GM18517 (cell line): Measurements from ENCODE around the gene GNPTG.

Experiments
- ATAC-seq: cut with Tn5 transposase; IDR thresholded peaks from one replicate; pipeline ENCODE4 v1.9.1; 2021; ENCODE audit warnings: mild to moderate bottlenecking, moderate library complexity; ENCODE audit not compliant: unreplicated experiment

The GNPTG gene

DNA sequence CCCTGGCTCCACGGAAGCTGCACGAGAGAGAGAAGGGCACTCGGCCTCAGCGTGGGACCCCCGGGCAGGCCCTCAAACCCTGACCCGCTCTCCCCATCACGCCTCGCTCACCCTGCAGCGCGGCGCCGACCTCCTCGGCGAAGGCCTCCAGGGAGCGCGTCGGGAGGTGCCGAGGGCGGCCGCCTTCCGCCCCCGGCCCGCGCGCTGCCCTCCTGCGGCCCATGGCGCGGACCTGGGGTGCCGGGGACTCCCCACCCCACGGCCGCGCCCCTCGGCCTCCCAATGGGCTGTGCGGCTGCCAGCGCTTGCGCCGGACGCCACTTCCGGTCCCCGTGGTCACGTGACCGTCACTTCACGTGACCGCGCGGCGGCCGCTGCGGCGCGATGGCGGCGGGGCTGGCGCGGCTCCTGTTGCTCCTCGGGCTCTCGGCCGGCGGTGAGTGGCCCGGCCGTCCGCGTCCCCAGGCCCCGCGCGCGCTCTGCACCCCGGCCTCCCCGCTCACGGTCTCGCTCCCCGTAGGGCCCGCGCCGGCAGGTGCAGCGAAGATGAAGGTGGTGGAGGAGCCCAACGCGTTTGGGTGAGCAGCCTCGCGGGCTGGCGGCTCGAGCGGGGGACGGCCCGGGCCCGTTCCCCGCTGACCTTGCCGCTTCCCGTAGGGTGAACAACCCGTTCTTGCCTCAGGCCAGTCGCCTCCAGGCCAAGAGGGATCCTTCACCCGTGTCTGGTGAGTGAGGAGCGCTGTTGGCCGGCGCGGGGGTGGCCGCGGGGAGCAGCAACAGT, at the start of gene GNPTG, which contains the start of gene TSR3:
Gene GNPTG (plus strand): TSS at position 350 of the 781 bp plus-strand sequence. CDS start 35 bp downstream, at position 385.
Gene TSR3 (minus strand): TSS at position 297 of the 781 bp plus-strand sequence. CDS start 74 bp downstream, at position 223.
- peak; percentile 47 for ATAC-seq

DNA sequence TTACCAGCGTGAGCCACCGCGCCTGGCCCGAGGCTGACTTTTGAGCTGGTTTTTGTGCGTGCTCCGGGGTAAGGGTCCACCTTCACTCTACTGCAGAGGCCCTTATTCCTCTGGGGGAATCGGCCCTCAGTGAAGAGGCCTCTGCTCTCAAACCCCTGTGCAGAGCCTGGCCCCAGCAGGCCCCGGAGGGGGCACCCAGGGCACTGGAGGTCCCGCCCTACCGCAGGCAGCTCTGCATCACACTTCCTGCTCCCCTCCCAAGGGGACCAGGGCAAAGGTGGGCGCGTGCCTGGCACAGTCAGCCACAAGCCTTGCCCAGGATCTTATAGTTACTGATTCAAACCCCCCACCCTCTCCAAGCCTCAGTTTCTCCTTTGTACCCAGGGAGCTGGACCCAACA, 45.9 kb upstream of the GNPTG start:
- ATAC-seq, result no peak

DNA sequence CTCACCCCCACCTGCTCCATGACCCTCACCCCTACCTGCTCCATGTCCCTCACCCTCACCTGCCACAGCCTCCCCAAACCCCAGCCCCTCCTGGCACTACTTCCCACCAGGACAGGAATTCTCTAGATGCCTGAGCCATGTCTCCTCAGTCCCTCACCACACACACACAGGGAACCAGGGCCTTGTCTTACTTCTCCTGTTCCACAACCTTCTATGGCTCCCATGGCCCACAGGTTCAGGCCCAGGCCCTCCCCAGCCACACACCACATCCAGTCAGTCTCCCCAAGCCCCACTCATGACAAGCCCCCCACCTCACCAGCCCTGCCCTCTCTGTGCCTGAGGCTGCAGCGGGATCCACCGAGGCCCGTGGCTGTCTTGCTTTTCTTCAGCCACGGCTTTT, 45.4 kb upstream of the GNPTG start:
- ATAC-seq, result no peak

DNA sequence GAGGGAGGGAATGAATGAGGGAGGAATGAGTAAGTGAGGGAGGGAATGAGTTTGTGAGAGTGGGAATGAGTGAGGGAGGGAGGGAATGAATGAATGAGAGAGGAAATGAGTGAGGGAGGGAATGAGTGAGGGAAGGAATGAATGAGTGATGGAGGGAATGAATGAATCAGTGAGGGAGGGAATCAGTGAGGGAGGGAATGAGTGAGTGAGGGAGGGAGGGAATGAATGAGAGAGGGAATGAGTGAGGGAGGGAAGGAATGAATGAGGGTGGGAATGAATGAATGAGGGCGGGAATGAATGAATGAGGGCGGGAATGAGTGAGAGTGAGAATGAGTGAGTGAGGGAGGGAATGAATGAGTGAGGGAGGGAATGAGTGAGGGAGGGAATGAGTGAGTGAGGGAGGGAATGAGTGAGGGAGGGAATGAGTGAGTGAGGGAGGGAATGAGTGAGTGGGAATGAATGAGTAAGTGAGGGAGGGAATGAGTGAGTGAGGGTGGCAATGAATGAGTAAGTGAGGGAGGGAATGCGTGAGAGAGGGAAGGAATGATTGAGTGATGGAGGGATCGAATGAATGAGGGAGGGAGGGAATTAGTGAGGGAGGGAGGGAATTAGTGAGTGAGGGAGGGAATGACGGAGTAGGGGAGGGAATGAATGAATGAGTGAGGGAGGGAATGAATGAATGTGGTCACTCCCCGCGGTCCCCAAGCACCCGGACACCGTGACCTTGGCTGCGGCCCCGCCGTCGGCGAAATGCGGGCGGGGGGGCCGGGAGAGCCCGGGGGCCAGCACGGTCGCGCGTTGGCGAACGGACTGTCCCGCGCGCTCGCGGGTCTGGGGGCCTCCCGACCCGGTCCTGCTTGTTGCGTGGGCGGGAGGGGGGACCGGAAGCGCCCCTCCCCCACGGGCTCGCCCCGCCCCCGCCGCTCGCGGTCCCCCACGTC, 43.4 kb upstream of the GNPTG start:
- ATAC-seq, result peak; percentile 8

DNA sequence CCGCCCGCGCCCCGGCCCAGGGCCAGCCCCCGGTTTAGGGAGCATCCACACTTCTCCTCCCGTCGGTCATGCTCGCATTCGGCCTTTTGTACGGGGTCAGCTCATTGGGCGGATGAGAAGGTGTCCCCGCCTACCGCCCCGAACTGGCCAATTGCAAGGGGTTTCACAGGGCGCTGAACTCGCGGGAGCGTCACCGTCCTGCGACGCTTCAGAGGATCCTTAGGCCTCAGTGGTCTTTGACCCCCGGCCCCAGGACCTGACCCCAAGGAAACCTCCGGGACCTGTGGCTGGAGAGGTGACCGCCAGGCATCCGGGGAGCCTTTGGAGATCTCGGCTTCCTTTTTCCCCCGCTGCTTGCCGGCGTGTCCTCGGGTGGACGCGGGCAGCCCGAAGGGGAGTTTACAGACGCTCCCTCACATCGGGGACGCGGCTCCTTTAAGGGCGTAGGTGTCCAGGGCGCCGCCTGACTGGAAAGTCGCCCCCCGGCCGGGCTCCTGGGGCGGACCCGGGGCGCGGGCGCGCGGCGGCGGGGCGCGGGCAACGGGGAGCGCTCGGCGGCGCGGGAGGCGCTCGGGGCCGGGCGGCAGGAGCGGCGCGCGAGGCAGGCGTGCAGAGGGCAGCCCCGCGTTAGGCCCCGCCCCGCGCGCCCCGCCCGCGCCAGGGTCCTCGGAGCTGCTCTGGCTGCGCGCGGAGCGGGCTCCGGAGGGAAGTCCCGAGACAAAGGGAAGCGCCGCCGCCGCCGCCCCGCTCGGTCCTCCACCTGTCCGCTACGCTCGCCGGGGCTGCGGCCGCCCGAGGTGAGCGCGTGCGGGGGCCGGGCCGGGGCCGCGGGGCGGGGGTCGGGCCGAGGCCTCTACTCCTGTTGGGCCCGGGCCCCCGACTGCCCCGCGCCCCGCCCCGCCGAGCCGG, 42.5 kb upstream of the GNPTG start, which contains the start of gene UBE2I:
Gene UBE2I (plus strand): TSS at position 660 of the 909 bp plus-strand sequence. CDS start 4,395 bp downstream, outside the sequence.
- ATAC-seq, result peak; percentile 64

GRCh38 chr16:1309888-1310831, 41.6 kb upstream of the GNPTG start:
- ATAC-seq, result no peak

DNA sequence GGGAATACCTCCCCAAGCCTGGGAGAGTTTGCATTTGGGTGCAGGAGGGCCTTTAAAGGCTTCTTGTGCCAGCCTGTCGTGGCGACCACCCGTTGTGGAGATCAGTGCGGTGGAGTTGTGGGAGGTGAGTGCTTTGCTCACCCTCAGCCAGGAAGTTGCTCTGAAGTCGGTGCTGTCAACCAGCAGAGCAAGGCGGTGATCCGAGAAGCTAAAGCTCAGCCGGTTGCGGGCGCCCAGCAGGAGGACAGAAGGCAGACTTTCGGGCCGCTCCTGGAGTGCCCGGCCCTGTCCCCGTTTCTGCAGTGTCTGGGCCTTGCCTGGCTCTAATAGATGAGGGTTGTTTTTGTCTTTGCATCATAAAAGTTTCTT, 40.9 kb upstream of the GNPTG start:
- ATAC-seq, result no peak

DNA sequence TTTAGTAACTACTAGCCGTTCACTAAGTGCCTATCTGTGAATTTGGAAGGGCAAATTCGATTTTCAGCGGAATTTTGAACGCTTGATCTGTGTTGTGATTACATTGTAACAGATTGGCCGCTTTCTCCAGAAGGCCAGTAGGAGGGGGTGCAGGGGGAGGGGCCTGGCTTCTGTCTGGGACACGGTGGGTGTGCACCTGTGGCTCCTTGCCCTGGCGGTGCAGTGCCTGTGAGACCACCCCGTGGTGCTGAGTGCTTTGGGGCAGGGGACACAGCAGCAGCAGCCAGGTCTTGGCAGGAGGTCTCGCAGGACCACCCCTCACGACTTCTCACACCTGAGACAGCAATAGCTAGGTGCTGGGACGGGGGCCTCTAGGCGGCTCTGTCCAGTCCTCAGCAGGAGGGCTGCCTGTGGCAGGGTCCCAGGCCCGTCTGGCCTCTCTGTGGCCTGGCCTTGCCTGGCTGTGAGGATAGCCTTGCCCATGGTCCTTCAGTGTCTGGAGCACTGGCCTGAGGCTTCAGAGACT, 40.5 kb upstream of the GNPTG start:
- no peak for ATAC-seq

DNA sequence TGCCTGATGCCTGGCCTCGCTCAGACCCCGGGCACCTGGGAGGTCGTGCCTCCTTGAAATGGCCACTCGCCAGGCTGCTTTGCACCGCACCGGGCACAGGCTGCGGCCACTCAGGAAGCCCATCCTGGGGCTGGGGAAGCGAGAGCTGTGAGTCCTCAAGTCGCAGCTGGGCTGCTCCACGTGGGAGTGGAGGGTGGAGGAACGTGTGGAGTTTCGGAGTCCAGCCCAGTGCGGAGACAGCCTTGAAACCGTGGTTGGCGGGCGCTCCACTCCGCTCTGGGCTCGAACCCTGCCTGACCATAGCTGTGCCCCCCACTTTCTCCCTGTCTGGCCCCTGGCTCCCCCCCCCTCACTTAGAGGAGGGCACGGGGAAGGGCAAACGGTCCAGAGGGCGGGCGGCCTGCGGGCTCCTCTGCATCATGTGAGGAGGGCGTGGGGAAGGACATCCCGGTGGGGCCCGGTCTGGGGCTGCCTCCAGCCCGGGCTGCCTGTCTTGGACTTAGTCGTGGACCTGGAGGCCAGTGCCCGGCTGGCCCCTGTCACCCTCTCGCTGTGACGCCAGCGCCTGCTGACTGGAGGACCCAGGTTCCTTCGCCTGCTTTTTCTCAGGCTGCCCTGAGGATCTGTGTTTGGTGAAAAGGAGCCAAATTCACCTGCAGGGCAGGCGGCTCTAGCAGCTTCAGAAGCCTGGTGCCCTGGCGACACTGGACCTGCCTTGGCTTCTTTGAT, 39.8 kb upstream of the GNPTG start:
- no peak for ATAC-seq

DNA sequence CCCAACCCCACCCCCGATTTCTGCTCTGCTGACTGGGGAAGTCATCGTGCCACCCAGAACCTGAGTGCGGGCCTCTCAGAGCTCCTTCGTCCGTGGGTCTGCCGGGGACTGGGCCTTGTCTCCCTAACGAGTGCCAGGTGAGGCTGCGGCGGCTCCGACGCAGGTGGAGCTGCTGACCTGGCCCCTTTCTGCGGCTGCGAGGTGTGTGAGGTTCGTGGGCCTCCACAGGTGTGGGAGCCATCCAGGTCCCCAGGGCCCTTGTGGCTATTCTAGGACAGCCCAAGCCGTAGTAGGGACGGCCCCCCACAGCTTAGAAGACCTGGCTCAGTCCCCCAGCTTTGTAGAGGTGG, 39.3 kb upstream of the GNPTG start:
- no peak for ATAC-seq

DNA sequence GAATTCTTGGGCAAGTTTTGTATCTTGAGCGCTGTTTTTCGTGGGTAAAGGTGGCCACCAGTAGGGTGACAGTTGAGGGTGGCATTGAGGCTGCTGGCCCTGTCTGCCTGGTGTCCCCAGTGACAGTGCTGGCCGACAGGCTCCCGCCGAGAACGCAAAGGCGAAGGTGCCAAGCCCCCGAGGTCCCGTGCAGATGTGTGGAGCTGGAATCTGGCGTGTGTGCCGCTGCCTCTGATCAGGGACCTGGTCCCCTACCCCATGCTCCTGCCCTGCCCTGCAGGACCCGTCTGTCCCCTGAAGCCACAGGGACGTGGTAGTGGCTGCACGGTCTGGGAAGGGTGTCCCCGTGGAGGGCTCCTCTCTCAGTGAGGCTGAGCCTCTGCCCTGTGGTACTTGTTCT, 38.8 kb upstream of the GNPTG start:
- ATAC-seq, result no peak

DNA sequence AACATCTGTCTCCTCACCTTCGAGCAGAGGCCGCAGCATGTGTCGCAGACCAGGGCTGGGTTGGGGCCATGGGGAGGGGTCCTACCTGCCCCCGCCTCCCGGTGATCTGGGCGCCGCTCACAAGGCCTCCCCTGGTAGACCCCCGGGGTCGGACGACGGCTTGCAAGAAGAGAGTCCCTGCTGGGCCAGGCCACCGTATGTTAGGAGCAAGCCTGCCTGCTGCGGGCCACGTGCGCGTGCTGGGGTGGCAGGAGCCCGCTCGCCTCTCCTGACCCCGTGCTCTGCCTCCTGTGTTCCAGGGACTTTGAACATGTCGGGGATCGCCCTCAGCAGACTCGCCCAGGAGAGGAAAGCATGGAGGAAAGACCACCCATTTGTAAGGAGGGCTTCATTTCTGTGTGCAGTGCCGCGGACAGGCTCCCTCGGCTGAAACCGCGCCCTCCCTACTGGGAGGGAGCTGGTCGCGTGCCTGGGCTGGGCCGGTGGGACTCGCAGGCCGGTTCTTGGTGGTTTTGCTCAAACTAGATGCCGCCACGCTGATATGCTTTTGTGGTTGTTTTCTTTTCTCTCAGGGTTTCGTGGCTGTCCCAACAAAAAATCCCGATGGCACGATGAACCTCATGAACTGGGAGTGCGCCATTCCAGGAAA, 37.9 kb upstream of the GNPTG start:
- ATAC-seq, result no peak

GRCh38 chr16:1314399-1315068, 37.2 kb upstream of the GNPTG start:
- no peak for ATAC-seq

DNA sequence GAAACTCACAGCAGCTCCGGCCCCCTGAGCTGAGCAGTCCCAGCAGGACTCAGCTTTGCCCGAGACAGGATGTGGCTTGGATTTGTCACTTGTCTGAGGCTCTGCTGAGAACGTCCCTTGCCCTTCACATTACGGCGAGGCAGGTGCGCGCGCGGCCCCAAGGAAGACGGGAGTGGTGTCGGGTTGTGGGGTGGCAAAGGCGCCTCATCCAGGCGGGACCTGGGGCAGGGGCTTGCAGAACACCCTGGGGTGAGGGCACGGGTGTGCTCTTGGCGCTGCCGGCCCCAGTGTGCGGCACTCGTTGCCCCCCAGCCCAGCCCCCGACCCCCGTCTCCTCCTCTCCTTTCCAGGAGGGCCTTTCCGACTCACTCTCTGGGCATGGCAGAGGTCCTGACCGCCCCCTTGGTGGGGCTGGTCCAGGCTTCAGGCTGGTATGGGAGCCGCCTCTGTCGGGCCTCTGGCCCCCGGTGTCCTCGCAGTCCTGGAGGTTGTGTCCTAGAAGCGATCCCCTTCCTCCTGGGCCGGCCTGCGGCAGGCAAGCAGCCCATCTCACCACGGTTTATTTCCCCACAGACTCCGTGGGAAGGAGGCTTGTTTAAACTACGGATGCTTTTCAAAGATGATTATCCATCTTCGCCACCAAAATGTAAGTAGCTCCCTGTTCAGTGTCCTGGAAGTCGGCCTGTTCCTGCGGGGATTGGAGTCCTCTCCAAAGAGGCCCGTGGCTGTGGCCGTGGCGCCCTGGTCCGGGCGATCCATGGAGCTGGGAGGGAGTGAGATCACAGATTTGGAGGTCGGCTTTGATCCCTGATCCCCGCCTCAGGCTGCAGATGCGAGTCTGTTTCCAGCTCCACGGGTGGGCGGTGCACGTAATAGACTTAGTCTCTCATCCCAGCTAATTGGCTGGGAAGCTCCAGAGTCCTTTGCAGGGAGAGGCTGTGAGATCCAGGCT, 36.4 kb upstream of the GNPTG start:
- no peak for ATAC-seq

- no peak for ATAC-seq
Observed at GRCh38 chr16:1316033-1316405, 35.7 kb upstream of the GNPTG start.

DNA sequence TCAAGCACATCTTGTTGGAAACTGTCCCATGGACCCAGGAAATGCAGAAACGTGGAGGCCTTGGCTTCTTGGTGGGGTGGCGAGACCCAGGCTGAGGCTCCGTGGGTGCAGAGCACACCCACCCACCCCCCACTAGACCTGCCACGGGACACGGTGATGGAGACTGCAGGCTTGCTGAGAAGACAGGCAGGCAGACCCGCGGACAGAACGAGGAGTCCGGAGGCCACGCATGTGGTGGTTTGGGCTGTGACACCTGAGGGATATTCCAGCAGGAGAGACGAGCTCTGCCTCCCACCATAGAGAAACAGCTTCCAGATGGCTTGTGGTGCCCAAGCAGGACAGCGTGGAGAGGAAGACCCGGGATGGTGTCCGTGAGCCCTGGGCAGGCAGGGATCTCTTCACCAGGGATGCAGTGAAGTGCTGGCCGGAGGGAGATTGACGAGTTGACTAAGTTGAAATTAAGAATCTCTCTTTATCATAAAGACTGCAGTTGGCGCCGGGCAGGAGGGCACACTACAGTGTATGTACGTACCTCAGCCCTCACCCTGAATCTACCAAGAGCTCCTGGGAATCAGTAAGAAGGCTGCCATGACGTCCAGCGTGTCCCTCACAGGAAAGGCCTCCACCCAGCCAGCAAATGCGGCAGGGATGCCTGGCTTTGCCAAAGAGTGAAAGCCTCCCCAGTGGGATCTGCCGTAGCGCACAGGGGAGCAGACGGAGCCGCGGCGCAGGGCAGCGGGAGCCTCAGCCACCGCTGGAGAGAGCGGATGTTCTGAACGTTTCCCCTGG, 34.1 kb upstream of the GNPTG start:
- ATAC-seq, result no peak
